AG20443 (cell line): ENCODE measurements around the gene NARS2.
"Not testable (repeated sequence)": the region's sequence is repeated elsewhere in the genome, so short reads cannot be mapped to it uniquely, and the experiment has no call there.

Experiments
- DNase-seq: peaks from one replicate; pipeline ENCODE4 v3.0.0; 2012; ENCODE audit warnings: low spot score, mixed read lengths

NARS2 gene

GRCh38 chr11:78478536-78478935 lies 96.1 kb downstream of the NARS2 start:
- no peak for DNase-seq

- DNase-seq: no peak
These were observed 98.6 kb downstream of the NARS2 start for GRCh38 chr11:78476066-78476465.

- no peak for DNase-seq
These were observed 100.2 kb downstream of the NARS2 start for GRCh38 chr11:78474451-78474850.

GRCh38 chr11:78472905-78473304 lies 101.8 kb downstream of the NARS2 start:
- no peak for DNase-seq

GRCh38 chr11:78472382-78472781 lies 102.3 kb downstream of the NARS2 start:
- DNase-seq: no peak

GRCh38 chr11:78470861-78471442 lies 103.7 kb downstream of the NARS2 start:
- no peak for DNase-seq

GRCh38 chr11:78469896-78470295 lies 104.8 kb downstream of the NARS2 start:
- DNase-seq: no peak

- no peak for DNase-seq
These were observed 106.7 kb downstream of the NARS2 start for GRCh38 chr11:78467931-78468330.

GRCh38 chr11:78467370-78467769 lies 107.3 kb downstream of the NARS2 start:
- no peak for DNase-seq

- no peak for DNase-seq
These were observed 109.3 kb downstream of the NARS2 start for GRCh38 chr11:78465169-78465942.

- not testable (repeated sequence) for DNase-seq
These were observed 109.9 kb downstream of the NARS2 start for GRCh38 chr11:78464787-78465168.

- DNase-seq: peak; percentile 37
These were observed 114.2 kb downstream of the NARS2 start for GRCh38 chr11:78460471-78460870.

- DNase-seq: no peak
These were observed 114.9 kb downstream of the NARS2 start for GRCh38 chr11:78459738-78460137.

- DNase-seq: no peak
These were observed 117.2 kb downstream of the NARS2 start for GRCh38 chr11:78457448-78457847.

- peak; percentile 21 for DNase-seq
These were observed 121.3 kb downstream of the NARS2 start for GRCh38 chr11:78453140-78453935.

GRCh38 chr11:78451371-78452150 lies 123.1 kb downstream of the NARS2 start:
- DNase-seq: no peak

- no peak for DNase-seq
These were observed 123.8 kb downstream of the NARS2 start for GRCh38 chr11:78450866-78451265.

- DNase-seq: no peak
These were observed 124.8 kb downstream of the NARS2 start for GRCh38 chr11:78449866-78450265.

- DNase-seq: no peak
These were observed 128.5 kb downstream of the NARS2 start for GRCh38 chr11:78446210-78446609.

GRCh38 chr11:78444726-78445125 lies 129.9 kb downstream of the NARS2 start:
- DNase-seq: no peak

- no peak for DNase-seq
These were observed 132.7 kb downstream of the NARS2 start for GRCh38 chr11:78441956-78442355.

- DNase-seq: no peak
These were observed 136.2 kb downstream of the NARS2 start for GRCh38 chr11:78438298-78438975.
